OCI-LY1 (cell line): ENCODE results near the gene B3GAT1.

ENCODE experiments used
- CTCF ChIP-seq: fragments of 200-600 bp; sonication (generic), shearing (Covaris generic); IDR thresholded peaks from 2 replicates; pipeline ENCODE4 v1.5.1; 2017; ENCODE audit warnings: mild to moderate bottlenecking, antibody characterized with exemption, low read length, moderate library complexity, mixed read lengths
- EZH2 ChIP-seq: fragments of 200-600 bp; sonication (generic), shearing (Covaris generic); IDR thresholded peaks from 2 replicates; pipeline ENCODE4 v1.8.0; 2017; ENCODE audit warnings: borderline replicate concordance, mixed run types, mild to moderate bottlenecking, antibody characterized with exemption, low read length, moderate library complexity, mixed read lengths

- no peak for TF ChIP-seq CTCF
- TF ChIP-seq EZH2: no peak
These were observed 13.9 kb upstream of the B3GAT1 start for GRCh38 chr11:134425816-134426536.
